ENCODE measurements around the gene GINS2. TPM values are rescaled to one million over a fixed set of nuclear protein-coding genes. Genes with fewer than 3 reads are reported as not detected.

GINS2 gene
- 24.1 and 26.7 TPM in 2 replicates for total RNA-seq
- 7.9 and 10.4 TPM in 2 replicates for polyA plus RNA-seq
- polyA plus RNA-seq (2011; cell fraction: cytosol; rRNA removed): 16.3 and 21.1 TPM in 2 replicates
- 8.7 and 10.3 TPM in 2 replicates for polyA plus RNA-seq (2011; cell fraction: nucleus; rRNA removed)
- 11.9 and 17.0 TPM in 2 replicates for polyA plus RNA-seq (2012)
- polyA minus RNA-seq: 6.2 and 7.5 TPM in 2 replicates
- polyA minus RNA-seq (2011; cell fraction: cytosol; rRNA and poly(A)+ RNA removed): 20.0 TPM
- 3.1 and 5.2 TPM in 2 replicates for polyA minus RNA-seq (2011; cell fraction: nucleus; rRNA and poly(A)+ RNA removed)
- Bru-seq, nascent RNA: percentile 61 among the genes with signal in this experiment
- BruChase-seq, experiment 1, labeled RNA remaining after a 6-hour chase: percentile 66 among the genes with signal in this experiment
- BruChase-seq, experiment 2, labeled RNA remaining after a 2-hour chase: percentile 54 among the genes with signal in this experiment
- long read RNA-seq, transcript GINS2-201 (5 exons, 2,673 nt): major isoform, 151 of 161 reads
- long read RNA-seq, partial matches to known transcripts: 1 of 161 reads
- long read RNA-seq, other reads (novel, unspliced or antisense): 9 of 161 reads

DNA sequence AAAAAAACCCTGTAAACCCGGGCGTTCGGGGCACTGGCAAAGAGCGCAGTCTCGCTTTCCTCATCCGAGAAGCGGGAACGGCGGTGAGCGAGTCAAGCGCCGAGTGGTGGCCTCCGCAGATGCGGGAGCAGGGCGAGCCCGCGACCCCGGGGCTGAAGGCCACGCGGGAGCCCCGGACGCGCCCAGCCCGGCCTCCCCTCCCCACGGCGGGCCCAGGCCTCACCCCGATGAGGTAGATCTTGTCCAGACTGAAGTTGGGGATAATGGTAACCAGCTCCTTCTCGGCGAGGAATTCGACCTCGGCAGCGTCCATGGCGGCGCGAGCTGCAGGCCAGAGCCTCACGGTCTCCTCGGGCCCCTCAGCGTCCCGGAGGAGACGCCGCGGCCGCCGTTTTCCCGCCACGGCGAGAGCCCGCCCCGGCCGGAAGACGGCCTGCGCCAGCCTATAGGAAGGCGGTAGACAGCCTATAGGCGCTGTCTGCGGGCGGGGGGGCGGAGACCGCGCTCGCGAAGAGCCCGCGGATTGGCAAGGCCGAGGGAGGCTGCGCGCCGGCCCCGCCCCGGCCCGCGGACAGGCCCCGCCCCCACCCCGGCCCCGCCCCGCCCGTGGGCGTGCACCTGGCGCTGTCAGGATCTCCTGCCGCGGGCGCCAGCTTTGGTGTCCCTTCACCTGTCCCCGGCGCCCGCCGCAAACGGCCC lies at the start of gene GINS2:
TSS of gene GINS2 (minus strand) at position 369 of the 699 bp plus-strand sequence. CDS start at position 313, 56 bp downstream.
- TF ChIP-seq EZH2 (IDR thresholded peaks at IDR 0.05; ENCODE audit: borderline replicate concordance, low read depth, low read length, severe bottlenecking): no peak
- no peak for TF ChIP-seq CTCF (IDR thresholded peaks at IDR 0.05; ENCODE audit: extremely low read depth in 1 of 2, insufficient read depth in 1 of 2, low read depth in 1 of 2, low read length in 2 of 2)
- peak; percentile 50 for TF ChIP-seq POLR2AphosphoS5 (IDR thresholded peaks at IDR 0.05; ENCODE audit: insufficient read depth, low read depth, low read length)
- TF ChIP-seq FOS (IDR thresholded peaks at IDR 0.05; ENCODE audit: borderline replicate concordance, insufficient read depth, low read length): no peak
- TF ChIP-seq JUN (IDR thresholded peaks at IDR 0.05; ENCODE audit: borderline replicate concordance, insufficient read depth, insufficient read length, low read depth): no peak
- TF ChIP-seq GATA2 (IDR thresholded peaks at IDR 0.05; ENCODE audit: insufficient read depth, insufficient read length, low read depth, low read length): no peak
- no peak for TF ChIP-seq MYC (IDR thresholded peaks at IDR 0.05; ENCODE audit: low read depth, low read length)
- peak; percentile 37 for TF ChIP-seq POLR2A (IDR thresholded peaks at IDR 0.05; ENCODE audit: low read depth, low read length)
- no peak for TF ChIP-seq MAX (IDR thresholded peaks at IDR 0.05; ENCODE audit: insufficient read depth, insufficient read length)
- DNase-seq (ENCODE audit: low read depth, low spot score) (peak; percentile 87), FAIRE-seq (peak; percentile 75)
- peaks cover 1% of the 10 kb centered on the region for H3K79me2 ChIP-seq (ENCODE audit: control insufficient read depth, insufficient read depth, low read length)
- peak within 1 kb of the TSS; percentile 69 for H3K4me2 ChIP-seq (ENCODE audit: insufficient read depth, low read length)
- H3K9me1 ChIP-seq (replicated peaks; ENCODE audit: control insufficient read depth, extremely low read depth, insufficient read depth, low read length): no peaks in the 10 kb centered on the region
- H2AFZ ChIP-seq (ENCODE audit: low read depth, low read length): peak within 1 kb of the TSS; percentile 81
- dilution Hi-C loops (cut with MboI; ENCODE audit: extremely low pct_ligation_motif_present, low sequenced_read_pairs): no loop called here
- H3K9me3 ChIP-seq (replicated peaks; ENCODE audit: control insufficient read depth, insufficient read depth, low read length): no peaks in the 10 kb centered on the region
- no peak within 1 kb of the TSS for H3K27ac ChIP-seq (ENCODE audit: insufficient read depth, low read depth, low read length)
- H4K20me1 ChIP-seq (replicated peaks; ENCODE audit: control insufficient read depth, extremely low read depth, insufficient read depth, low read length): no peaks in the 10 kb centered on the region
- POLR2A ChIA-PET: no interaction called here
- no peaks in the 10 kb centered on the region for H3K27me3 ChIP-seq (ENCODE audit: control insufficient read depth in 2 of 2, insufficient read depth in 2 of 2, low read length in 2 of 2)
- CTCF ChIA-PET: interaction anchor here (1.5 to 2.3 kb wide), 4 partner anchors 13 to 72 kb away, joined by 3 to 9 read pairs (median 6); no protein-coding TSS in a partner anchor
- no peaks in the 10 kb centered on the region for H3K4me1 ChIP-seq (ENCODE audit: control insufficient read depth, extremely low read depth, insufficient read depth, low read length)
- TSS peak; percentile 46 for BruUV-seq (replicated peaks)
- H3K4me3 ChIP-seq (replicated peaks in 1 of 3; ENCODE audit: insufficient read depth in 1 of 3, low read depth in 1 of 3, low read length in 3 of 3): peak within 1 kb of the TSS; percentile 30 to 60 (median 47)
- H3K36me3 ChIP-seq (ENCODE audit: control insufficient read depth in 2 of 2, extremely low read depth in 1 of 2, insufficient read depth in 2 of 2, low read length in 2 of 2): no peaks in the 10 kb centered on the region
- peak within 1 kb of the TSS; percentile 73 for H3K9ac ChIP-seq (replicated peaks; ENCODE audit: extremely low read depth, insufficient read depth, low read length)
- intact Hi-C loops (cut with micrococcal nuclease): loop anchor here (2.0 kb wide), 1 partner anchor 62 kb away; the partner anchor contains the start of gene C16orf74

Measured in endothelial cell of umbilical vein (primary cell).